HepG2 (cell line): ENCODE measurements around the gene FNDC4. TPM values are rescaled to one million over a fixed set of nuclear protein-coding genes. Genes with fewer than 3 reads are reported as not detected.
A peak's percentile ranks its signal among the peaks of the same experiment; 100 is the strongest.

Experiments used
- ATF7-NPFF ChIP-seq: sonication (generic); formaldehyde crosslinking; IDR thresholded peaks from 2 replicates; pipeline ENCODE4 v1.8.1; 2023; ENCODE audit warnings: mild to moderate bottlenecking, low read depth, missing genetic modification reagents, moderate library complexity
- MED13 ChIP-seq: sonication (generic); formaldehyde crosslinking; IDR thresholded peaks from 2 replicates; pipeline ENCODE4 v1.5.0; 2020; ENCODE audit warnings: missing genetic modification reagents
- PHF21A ChIP-seq: sonication (generic); formaldehyde crosslinking; IDR thresholded peaks from 2 replicates; pipeline ENCODE4 v1.5.0; 2020; ENCODE audit warnings: mild to moderate bottlenecking, missing genetic modification reagents
- RFX3 ChIP-seq: IDR thresholded peaks from 2 replicates; pipeline ENCODE4 v1.6.1; 2016; ENCODE audit warnings: missing biosample characterization, missing genetic modification reagents
- TOE1 ChIP-seq: sonication (generic); formaldehyde crosslinking; IDR thresholded peaks from 2 replicates; pipeline ENCODE4 v1.4.0; 2020; ENCODE audit warnings: mild to moderate bottlenecking, missing genetic modification reagents
- ZNF180 ChIP-seq: sonication (generic); formaldehyde crosslinking; IDR thresholded peaks from 2 replicates; pipeline ENCODE4 v1.4.0; 2020; ENCODE audit warnings: low read depth, missing genetic modification reagents, borderline replicate concordance
- ZNF264 ChIP-seq: sonication (generic); formaldehyde crosslinking; IDR thresholded peaks from 2 replicates; pipeline ENCODE4 v1.4.0; 2020; ENCODE audit warnings: missing genetic modification reagents
- ZNF468 ChIP-seq: sonication (generic); formaldehyde crosslinking; IDR thresholded peaks from 2 replicates; pipeline ENCODE4 v1.8.0; 2022; ENCODE audit warnings: mild to moderate bottlenecking, moderate library complexity, missing genetic modification reagents
- ZNF781 ChIP-seq: sonication (generic); formaldehyde crosslinking; IDR thresholded peaks from 2 replicates; pipeline ENCODE4 v1.5.1; 2020; ENCODE audit warnings: borderline replicate concordance, mild to moderate bottlenecking, missing genetic modification reagents; ENCODE audit errors: not compliant biosample characterization
- ZNF839 ChIP-seq: sonication (generic); formaldehyde crosslinking; IDR thresholded peaks from 2 replicates; pipeline ENCODE4 v1.4.0; 2020; ENCODE audit warnings: missing genetic modification reagents, mild to moderate bottlenecking, borderline replicate concordance
- polyA plus RNA-seq, 8 experiments: library from polyadenylated mRNA; depleted of rRNA in 3 of 8; stranded (reverse) in 7 of 8; unstranded in 1 of 8; fragments of >200 nt; fragmentation: Illumina TruSeq in 4 of 8; extraction: Trizol in 4 of 8; gene quantifications; 2 replicates each; pipeline versions ENCODE4 v1.2.1 to v1.2.3, GENCODE V29; 2011 to 2016; ENCODE audit warnings: low read depth in 4 of 8, missing spikeins in 1 of 8, mixed read lengths in 1 of 8; ENCODE audit not compliant: insufficient read depth in 1 of 8
- total RNA-seq, 5 experiments: library from RNA; depleted of rRNA; stranded (reverse); fragments of >200 nt; fragmentation: Illumina TruSeq; extraction: Trizol; gene quantifications; 2 replicates each; pipeline ENCODE4 v1.2.3, GENCODE V29; 2016; ENCODE audit warnings: low read depth in 1 of 5
- TF ChIP-seq, protein P1 (sequence below): IDR thresholded peaks from 2 replicates; pipeline ENCODE4 v1.6.1; 2012; ENCODE audit warnings: low read length, improper control_type of control experiment
- TF ChIP-seq, protein P2 (sequence below): sonication (generic); formaldehyde crosslinking; IDR thresholded peaks from 2 replicates; pipeline ENCODE4 v1.5.0; 2020; ENCODE audit warnings: missing genetic modification reagents
- TF ChIP-seq, protein P3 (sequence below): sonication (generic); formaldehyde crosslinking; IDR thresholded peaks from 2 replicates; pipeline ENCODE4 v1.8.0; 2022; ENCODE audit warnings: missing genetic modification reagents, mild to moderate bottlenecking, borderline replicate concordance
- TF ChIP-seq, protein P4 (sequence below): sonication (generic); formaldehyde crosslinking; IDR thresholded peaks from 2 replicates; pipeline ENCODE4 v1.4.0; 2020; ENCODE audit warnings: missing genetic modification reagents

Gene FNDC4
- total and polyA plus RNA-seq, 2 of the 13 experiments (the other 11 are each of a cell fraction or from before 2014, with no cell fraction given): 9.0 to 17.4 TPM

DNA sequence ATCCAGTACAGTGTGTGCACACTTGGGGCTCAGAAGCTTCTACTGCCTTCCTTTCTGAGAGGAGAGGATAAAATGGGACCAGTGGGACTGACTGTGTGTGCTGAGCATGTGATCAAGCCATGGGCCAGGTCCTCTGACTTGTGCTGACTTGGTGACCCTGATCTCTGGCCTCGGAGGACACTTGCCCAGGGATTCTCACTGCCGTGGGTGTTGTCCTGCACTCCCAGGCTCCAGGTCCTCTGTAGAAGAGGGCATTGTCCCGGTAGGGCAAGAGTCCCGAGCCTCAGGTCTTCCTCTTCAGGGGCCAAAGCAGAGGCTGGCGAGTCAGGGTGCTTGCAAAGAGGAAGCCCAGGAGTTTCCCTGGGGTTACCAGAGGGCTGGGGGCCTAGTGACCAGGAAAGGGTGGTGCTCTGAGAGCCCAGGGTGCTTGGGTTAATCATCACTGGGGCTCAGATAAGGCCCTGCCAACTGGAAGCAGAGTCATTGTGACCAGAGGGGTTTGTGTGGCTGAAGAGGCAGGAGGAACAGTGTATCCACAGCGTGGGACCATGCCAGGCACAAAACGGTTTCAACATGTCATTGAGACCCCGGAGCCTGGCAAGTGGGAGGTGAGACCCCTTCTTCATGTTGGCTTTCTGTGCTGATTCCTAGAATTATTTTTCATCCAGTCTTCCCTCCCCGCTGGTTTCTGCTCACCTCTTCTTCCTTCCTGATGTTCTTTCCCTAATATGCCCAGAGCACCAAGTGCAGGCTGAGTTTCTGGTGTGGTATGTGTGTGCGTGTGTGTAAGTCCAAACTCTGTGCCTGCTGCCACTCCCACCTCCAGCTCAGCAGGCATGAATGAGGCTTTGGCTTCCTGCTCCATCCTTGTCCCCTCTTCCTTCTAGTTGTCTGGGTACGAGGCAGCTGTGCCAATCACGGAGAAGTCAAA, 1.6 kb upstream of the FNDC4 start, which contains the start of gene GCKR (continued):
- no peak for TF ChIP-seq ZNF468 (CRISPR knock-in tag)
- TF ChIP-seq, protein P1, sequence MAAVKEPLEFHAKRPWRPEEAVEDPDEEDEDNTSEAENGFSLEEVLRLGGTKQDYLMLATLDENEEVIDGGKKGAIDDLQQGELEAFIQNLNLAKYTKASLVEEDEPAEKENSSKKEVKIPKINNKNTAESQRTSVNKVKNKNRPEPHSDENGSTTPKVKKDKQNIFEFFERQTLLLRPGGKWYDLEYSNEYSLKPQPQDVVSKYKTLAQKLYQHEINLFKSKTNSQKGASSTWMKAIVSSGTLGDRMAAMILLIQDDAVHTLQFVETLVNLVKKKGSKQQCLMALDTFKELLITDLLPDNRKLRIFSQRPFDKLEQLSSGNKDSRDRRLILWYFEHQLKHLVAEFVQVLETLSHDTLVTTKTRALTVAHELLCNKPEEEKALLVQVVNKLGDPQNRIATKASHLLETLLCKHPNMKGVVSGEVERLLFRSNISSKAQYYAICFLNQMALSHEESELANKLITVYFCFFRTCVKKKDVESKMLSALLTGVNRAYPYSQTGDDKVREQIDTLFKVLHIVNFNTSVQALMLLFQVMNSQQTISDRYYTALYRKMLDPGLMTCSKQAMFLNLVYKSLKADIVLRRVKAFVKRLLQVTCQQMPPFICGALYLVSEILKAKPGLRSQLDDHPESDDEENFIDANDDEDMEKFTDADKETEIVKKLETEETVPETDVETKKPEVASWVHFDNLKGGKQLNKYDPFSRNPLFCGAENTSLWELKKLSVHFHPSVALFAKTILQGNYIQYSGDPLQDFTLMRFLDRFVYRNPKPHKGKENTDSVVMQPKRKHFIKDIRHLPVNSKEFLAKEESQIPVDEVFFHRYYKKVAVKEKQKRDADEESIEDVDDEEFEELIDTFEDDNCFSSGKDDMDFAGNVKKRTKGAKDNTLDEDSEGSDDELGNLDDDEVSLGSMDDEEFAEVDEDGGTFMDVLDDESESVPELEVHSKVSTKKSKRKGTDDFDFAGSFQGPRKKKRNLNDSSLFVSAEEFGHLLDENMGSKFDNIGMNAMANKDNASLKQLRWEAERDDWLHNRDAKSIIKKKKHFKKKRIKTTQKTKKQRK: no peak
- TF ChIP-seq, protein P2, sequence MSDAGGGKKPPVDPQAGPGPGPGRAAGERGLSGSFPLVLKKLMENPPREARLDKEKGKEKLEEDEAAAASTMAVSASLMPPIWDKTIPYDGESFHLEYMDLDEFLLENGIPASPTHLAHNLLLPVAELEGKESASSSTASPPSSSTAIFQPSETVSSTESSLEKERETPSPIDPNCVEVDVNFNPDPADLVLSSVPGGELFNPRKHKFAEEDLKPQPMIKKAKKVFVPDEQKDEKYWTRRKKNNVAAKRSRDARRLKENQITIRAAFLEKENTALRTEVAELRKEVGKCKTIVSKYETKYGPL: no peak
- no peak; the same call in none of the 2 replicates for TF ChIP-seq ZNF264 (CRISPR knock-in tag)
- TF ChIP-seq, protein P3, sequence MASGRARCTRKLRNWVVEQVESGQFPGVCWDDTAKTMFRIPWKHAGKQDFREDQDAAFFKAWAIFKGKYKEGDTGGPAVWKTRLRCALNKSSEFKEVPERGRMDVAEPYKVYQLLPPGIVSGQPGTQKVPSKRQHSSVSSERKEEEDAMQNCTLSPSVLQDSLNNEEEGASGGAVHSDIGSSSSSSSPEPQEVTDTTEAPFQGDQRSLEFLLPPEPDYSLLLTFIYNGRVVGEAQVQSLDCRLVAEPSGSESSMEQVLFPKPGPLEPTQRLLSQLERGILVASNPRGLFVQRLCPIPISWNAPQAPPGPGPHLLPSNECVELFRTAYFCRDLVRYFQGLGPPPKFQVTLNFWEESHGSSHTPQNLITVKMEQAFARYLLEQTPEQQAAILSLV (CRISPR knock-in tag): peak; percentile 90
- TF ChIP-seq RFX3 (CRISPR knock-in tag): no peak
- no peak for TF ChIP-seq TOE1 (CRISPR knock-in tag)
- TF ChIP-seq ZNF839 (CRISPR knock-in tag): peak; percentile 62; the same call in 1 of the 2 replicates
- peak; percentile 88 for TF ChIP-seq ZNF781 (CRISPR knock-in tag)
- peak; percentile 52; the same call in 1 of the 2 replicates for TF ChIP-seq ATF7-NPFF
- TF ChIP-seq MED13: no peak
- TF ChIP-seq PHF21A: peak; percentile 97
- no peak for TF ChIP-seq ZNF180 (CRISPR knock-in tag)
- TF ChIP-seq, protein P4, sequence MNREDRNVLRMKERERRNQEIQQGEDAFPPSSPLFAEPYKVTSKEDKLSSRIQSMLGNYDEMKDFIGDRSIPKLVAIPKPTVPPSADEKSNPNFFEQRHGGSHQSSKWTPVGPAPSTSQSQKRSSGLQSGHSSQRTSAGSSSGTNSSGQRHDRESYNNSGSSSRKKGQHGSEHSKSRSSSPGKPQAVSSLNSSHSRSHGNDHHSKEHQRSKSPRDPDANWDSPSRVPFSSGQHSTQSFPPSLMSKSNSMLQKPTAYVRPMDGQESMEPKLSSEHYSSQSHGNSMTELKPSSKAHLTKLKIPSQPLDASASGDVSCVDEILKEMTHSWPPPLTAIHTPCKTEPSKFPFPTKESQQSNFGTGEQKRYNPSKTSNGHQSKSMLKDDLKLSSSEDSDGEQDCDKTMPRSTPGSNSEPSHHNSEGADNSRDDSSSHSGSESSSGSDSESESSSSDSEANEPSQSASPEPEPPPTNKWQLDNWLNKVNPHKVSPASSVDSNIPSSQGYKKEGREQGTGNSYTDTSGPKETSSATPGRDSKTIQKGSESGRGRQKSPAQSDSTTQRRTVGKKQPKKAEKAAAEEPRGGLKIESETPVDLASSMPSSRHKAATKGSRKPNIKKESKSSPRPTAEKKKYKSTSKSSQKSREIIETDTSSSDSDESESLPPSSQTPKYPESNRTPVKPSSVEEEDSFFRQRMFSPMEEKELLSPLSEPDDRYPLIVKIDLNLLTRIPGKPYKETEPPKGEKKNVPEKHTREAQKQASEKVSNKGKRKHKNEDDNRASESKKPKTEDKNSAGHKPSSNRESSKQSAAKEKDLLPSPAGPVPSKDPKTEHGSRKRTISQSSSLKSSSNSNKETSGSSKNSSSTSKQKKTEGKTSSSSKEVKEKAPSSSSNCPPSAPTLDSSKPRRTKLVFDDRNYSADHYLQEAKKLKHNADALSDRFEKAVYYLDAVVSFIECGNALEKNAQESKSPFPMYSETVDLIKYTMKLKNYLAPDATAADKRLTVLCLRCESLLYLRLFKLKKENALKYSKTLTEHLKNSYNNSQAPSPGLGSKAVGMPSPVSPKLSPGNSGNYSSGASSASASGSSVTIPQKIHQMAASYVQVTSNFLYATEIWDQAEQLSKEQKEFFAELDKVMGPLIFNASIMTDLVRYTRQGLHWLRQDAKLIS (CRISPR knock-in tag): no peak
